Activated CD4-positive, alpha-beta memory T cell treated with anti-CD3 and anti-CD28 coated beads for 36 hours (primary cell): Measurements from ENCODE around the gene ATG10. TPM values are rescaled to one million over a fixed set of nuclear protein-coding genes. Genes with fewer than 3 reads are reported as not detected.
"Not testable (repeated sequence)": the region's sequence is repeated elsewhere in the genome, so short reads cannot be mapped to it uniquely, and the experiment has no call there.

ENCODE experiments used
- CTCF ChIA-PET: fragments of 350-600 bp; sonication (Branson Sonifier 250); formaldehyde crosslinking; loops from one replicate; lab custom pipeline; 2021; ENCODE audit warnings: antibody characterized with exemption, inconsistent platforms; lab: Charles Lee
- POLR2A ChIA-PET: fragments of 350-600 bp; sonication (Branson Sonifier 250); formaldehyde crosslinking; loops from one replicate; lab custom pipeline; 2021; ENCODE audit warnings: antibody characterized with exemption; lab: Charles Lee
- DNase-seq: peaks from one replicate; pipeline ENCODE4 v3.0.0-alpha.2; 2020
- H3K27ac Mint-ChIP-seq: one replicate; pipeline ENCODE4 v1.8.0; 2021; ENCODE audit warnings: mixed read lengths
- H3K27me3 Mint-ChIP-seq: one replicate; pipeline ENCODE4 v1.8.0; 2021; ENCODE audit warnings: mixed read lengths
- H3K36me3 Mint-ChIP-seq: one replicate; pipeline ENCODE4 v1.8.0; 2021; ENCODE audit warnings: mixed read lengths
- H3K4me1 Mint-ChIP-seq: one replicate; pipeline ENCODE4 v1.8.0; 2021; ENCODE audit warnings: low read depth, mixed read lengths
- H3K4me3 Mint-ChIP-seq: one replicate; pipeline ENCODE4 v1.8.0; 2021; ENCODE audit warnings: mild to moderate bottlenecking, mixed read lengths
- H3K9me3 Mint-ChIP-seq: one replicate; pipeline ENCODE4 v1.8.0; 2021; ENCODE audit warnings: mixed read lengths
- intact Hi-C: fragments of 100-400 bp; cut with micrococcal nuclease; formaldehyde crosslinking; loops from one replicate; pipeline ENCODE4 v1.15.1; 2023
- total RNA-seq, 2 experiments: library from RNA; stranded (reverse); gene quantifications; one replicate each; pipeline ENCODE4 v1.2.3, GENCODE V29; 2021

ATG10 gene
- total RNA-seq, 2 experiments from 2014 or later, result 8.5 to 9.7 TPM

GRCh38 chr5:82107267-82107666 is 135.4 kb downstream of the ATG10 start:
- Mint-ChIP-seq H3K36me3 (no peaks in the 10 kb centered on the region), H3K4me3 (no peak overlapping the region), H3K4me1 (peaks cover 8% of the 10 kb centered on the region), H3K27me3 (no peaks in the 10 kb centered on the region), H3K27ac (no peak overlapping the region), H3K9me3 (no peaks in the 10 kb centered on the region)
- ChIA-PET CTCF (no interaction called here), POLR2A (no interaction called here)
- no peak for DNase-seq
- intact Hi-C loops, result loop anchor here (5.0 kb wide), 1 partner anchor 50 kb away; no protein-coding TSS in a partner anchor

GRCh38 chr5:82109013-82109412 is 137.2 kb downstream of the ATG10 start:
- intact Hi-C loops, result loop anchor here (5.0 kb wide), 1 partner anchor 48 kb away; no protein-coding TSS in a partner anchor
- H3K9me3 Mint-ChIP-seq, result no peaks in the 10 kb centered on the region
- POLR2A ChIA-PET, result no interaction called here
- H3K36me3 Mint-ChIP-seq, result no peaks in the 10 kb centered on the region
- no peak overlapping the region for H3K27ac Mint-ChIP-seq
- CTCF ChIA-PET, result interaction anchor here (1.0 kb wide), 1 partner anchor 12 kb away, joined by 3 read pairs; no protein-coding TSS in a partner anchor
- H3K4me1 Mint-ChIP-seq, result peaks cover 8% of the 10 kb centered on the region
- no peak overlapping the region for H3K4me3 Mint-ChIP-seq
- DNase-seq, result no peak
- no peaks in the 10 kb centered on the region for H3K27me3 Mint-ChIP-seq

- CTCF ChIA-PET, H3K27ac Mint-ChIP-seq, DNase-seq, H3K9me3 Mint-ChIP-seq, POLR2A ChIA-PET, H3K27me3 Mint-ChIP-seq, H3K4me3 Mint-ChIP-seq, H3K4me1 Mint-ChIP-seq, H3K36me3 Mint-ChIP-seq: not testable (repeated sequence)
- intact Hi-C loops, result loop anchor here (5.0 kb wide), 1 partner anchor 47 kb away; no protein-coding TSS in a partner anchor
Measured at GRCh38 chr5:82109915-82110314, 138.1 kb downstream of the ATG10 start.

GRCh38 chr5:82111191-82111590 is 139.4 kb downstream of the ATG10 start:
- no peaks in the 10 kb centered on the region for H3K9me3 Mint-ChIP-seq
- POLR2A ChIA-PET, result no interaction called here
- DNase-seq, result no peak

GRCh38 chr5:82115858-82116257 is 144.0 kb downstream of the ATG10 start:
- H3K27ac Mint-ChIP-seq, result no peak overlapping the region
- no peak overlapping the region for H3K4me3 Mint-ChIP-seq
- H3K9me3 Mint-ChIP-seq, result no peaks in the 10 kb centered on the region
- no peak for DNase-seq
- H3K27me3 Mint-ChIP-seq, result no peaks in the 10 kb centered on the region
- H3K36me3 Mint-ChIP-seq, result no peaks in the 10 kb centered on the region
- ChIA-PET CTCF (no interaction called here), POLR2A (no interaction called here)
- no peaks in the 10 kb centered on the region for H3K4me1 Mint-ChIP-seq
- intact Hi-C loops, result no loop called here

More at GRCh38 chr5:82111191-82111590, 139.4 kb downstream of the ATG10 start:
- intact Hi-C loops, result no loop called here
- Mint-ChIP-seq H3K4me3 (no peak overlapping the region), H3K36me3 (no peaks in the 10 kb centered on the region), H3K27me3 (no peaks in the 10 kb centered on the region), H3K27ac (no peak overlapping the region), H3K4me1 (peaks cover 2% of the 10 kb centered on the region)
- CTCF ChIA-PET, result no interaction called here

- no peaks in the 10 kb centered on the region for H3K27me3 Mint-ChIP-seq
- peaks cover 18% of the 10 kb centered on the region for H3K9me3 Mint-ChIP-seq
- ChIA-PET CTCF (no interaction called here), POLR2A (no interaction called here)
- no peak for DNase-seq
- no peaks in the 10 kb centered on the region for H3K4me1 Mint-ChIP-seq
- intact Hi-C loops, result no loop called here
- peaks cover 15% of the 10 kb centered on the region for H3K36me3 Mint-ChIP-seq
- H3K4me3 Mint-ChIP-seq, result no peak overlapping the region
- no peak overlapping the region for H3K27ac Mint-ChIP-seq
Measured at GRCh38 chr5:82119889-82120288, 148.1 kb downstream of the ATG10 start.

GRCh38 chr5:82129723-82130285 is 158.0 kb downstream of the ATG10 start:
- no peaks in the 10 kb centered on the region for H3K4me1 Mint-ChIP-seq
- H3K4me3 Mint-ChIP-seq, result no peak overlapping the region
- no peak for DNase-seq
- H3K36me3 Mint-ChIP-seq, result peaks cover 31% of the 10 kb centered on the region
- CTCF ChIA-PET, result no interaction called here
- POLR2A ChIA-PET, result no interaction called here
- intact Hi-C loops, result no loop called here
- H3K27me3 Mint-ChIP-seq, result no peaks in the 10 kb centered on the region
- peaks cover 44% of the 10 kb centered on the region for H3K9me3 Mint-ChIP-seq
- H3K27ac Mint-ChIP-seq, result no peak overlapping the region

GRCh38 chr5:82130602-82131001 is 158.8 kb downstream of the ATG10 start:
- intact Hi-C loops, result no loop called here
- POLR2A ChIA-PET, result no interaction called here
- no peak for DNase-seq
- H3K9me3 Mint-ChIP-seq, result peaks cover 44% of the 10 kb centered on the region
- no peaks in the 10 kb centered on the region for H3K4me1 Mint-ChIP-seq
- peaks cover 35% of the 10 kb centered on the region for H3K36me3 Mint-ChIP-seq
- CTCF ChIA-PET, result no interaction called here
- H3K27me3 Mint-ChIP-seq, result no peaks in the 10 kb centered on the region
- H3K4me3 Mint-ChIP-seq, result no peak overlapping the region
- H3K27ac Mint-ChIP-seq, result no peak overlapping the region

- Mint-ChIP-seq H3K27ac (no peak overlapping the region), H3K36me3 (peaks cover 27% of the 10 kb centered on the region), H3K27me3 (no peaks in the 10 kb centered on the region), H3K4me3 (no peak overlapping the region), H3K4me1 (no peaks in the 10 kb centered on the region), H3K9me3 (peaks cover 34% of the 10 kb centered on the region)
- no peak for DNase-seq
- POLR2A ChIA-PET, result no interaction called here
- CTCF ChIA-PET, result no interaction called here
- intact Hi-C loops, result no loop called here
Measured at GRCh38 chr5:82137205-82137604, 165.4 kb downstream of the ATG10 start.

- H3K27me3 Mint-ChIP-seq, POLR2A ChIA-PET, H3K4me1 Mint-ChIP-seq, DNase-seq, H3K27ac Mint-ChIP-seq, CTCF ChIA-PET, H3K4me3 Mint-ChIP-seq, intact Hi-C loops: not testable (repeated sequence)
- Mint-ChIP-seq H3K36me3 (peaks cover 16% of the 10 kb centered on the region), H3K9me3 (peaks cover 19% of the 10 kb centered on the region)
Measured at GRCh38 chr5:82139837-82140236, 168.0 kb downstream of the ATG10 start.

GRCh38 chr5:82142217-82142841 is 170.5 kb downstream of the ATG10 start:
- Mint-ChIP-seq H3K27ac (no peak overlapping the region), H3K9me3 (no peaks in the 10 kb centered on the region), H3K27me3 (no peaks in the 10 kb centered on the region), H3K4me3 (no peak overlapping the region), H3K36me3 (peaks cover 1% of the 10 kb centered on the region), H3K4me1 (no peaks in the 10 kb centered on the region)
- ChIA-PET CTCF (no interaction called here), POLR2A (no interaction called here)
- intact Hi-C loops, result no loop called here
- no peak for DNase-seq

GRCh38 chr5:82142928-82143577 is 171.2 kb downstream of the ATG10 start:
- intact Hi-C loops, result no loop called here
- ChIA-PET CTCF (no interaction called here), POLR2A (no interaction called here)
- Mint-ChIP-seq H3K4me3 (no peak overlapping the region), H3K27ac (no peak overlapping the region), H3K36me3 (no peaks in the 10 kb centered on the region), H3K4me1 (no peaks in the 10 kb centered on the region), H3K27me3 (no peaks in the 10 kb centered on the region), H3K9me3 (no peaks in the 10 kb centered on the region)
- DNase-seq, result no peak
